Endothelial cell of umbilical vein (primary cell): Measurements from ENCODE around the gene CDC5L. TPM values are rescaled to one million over a fixed set of nuclear protein-coding genes. Genes with fewer than 3 reads are reported as not detected.
A peak's percentile ranks its signal among the peaks of the same experiment; 100 is the strongest.

Experiments used
- BruUV-seq: library from RNA; stranded (reverse); fragments of 400-500 nt; replicated peaks from 2 replicates; lab custom pipeline; 2021; lab: Mats Ljungman, UMichigan
- CTCF ChIA-PET: fragments of 300-600, 350-600 bp; sonication (Branson Sonifier 250); formaldehyde crosslinking; loops from one replicate; lab custom pipeline; 2021; ENCODE audit warnings: antibody characterized with exemption, inconsistent platforms; lab: Charles Lee
- POLR2A ChIA-PET: fragments of 300-600, 350-600 bp; sonication (Branson Sonifier 250); formaldehyde crosslinking; loops from one replicate; lab custom pipeline; 2021; ENCODE audit warnings: antibody characterized with exemption, inconsistent platforms; lab: Charles Lee
- DNase-seq: peaks from one replicate; pipeline ENCODE4 v3.0.0-alpha.2; 2011; ENCODE audit warnings: low read depth, low spot score
- FAIRE-seq: peaks from 2 replicates; lab custom pipeline; 2011; peaks lifted over from hg19 to GRCh38; lab: Jason Lieb, UNC
- H2AFZ ChIP-seq: 2 replicates; pipeline ENCODE4 v1.6.0; 2012; ENCODE audit warnings: low read depth, low read length, control low read depth, inconsistent platforms
- H3K27ac ChIP-seq: 2 replicates; pipeline ENCODE4 v1.5.1; 2011; ENCODE audit warnings: low read depth, mild to moderate bottlenecking, control low read depth, low read length, moderate library complexity; ENCODE audit not compliant: insufficient read depth
- H3K27me3 ChIP-seq, 2 experiments: 2 replicates each; pipeline versions ENCODE4 v1.6.0 to v1.6.1; 2011; ENCODE audit warnings: low read length in 2 of 2, mixed read lengths in 1 of 2; ENCODE audit not compliant: control insufficient read depth in 2 of 2, insufficient read depth in 2 of 2
- H3K36me3 ChIP-seq, 2 experiments: 2 replicates in 1 of 2; 3 replicates in 1 of 2; pipeline ENCODE4 v1.5.1; 2011; ENCODE audit warnings: low read length in 2 of 2, mild to moderate bottlenecking in 1 of 2, moderate library complexity in 1 of 2; ENCODE audit not compliant: control insufficient read depth in 2 of 2, insufficient read depth in 2 of 2; ENCODE audit errors: extremely low read depth in 1 of 2
- H3K4me1 ChIP-seq: 3 replicates; pipeline ENCODE4 v1.5.1; 2011; ENCODE audit warnings: mild to moderate bottlenecking, low read length; ENCODE audit not compliant: control insufficient read depth, insufficient read depth; ENCODE audit errors: extremely low read depth
- H3K4me2 ChIP-seq: 2 replicates; pipeline ENCODE4 v1.6.1; 2011; ENCODE audit warnings: low read length, control low read depth, mixed read lengths; ENCODE audit not compliant: insufficient read depth
- H3K4me3 ChIP-seq, 3 experiments: fragments of 200-600 bp in 1 of 3; sonication (generic), shearing (Covaris generic) in 1 of 3; replicated peaks in 1 of 3; 2 replicates each; pipeline ENCODE4 v1.5.1; 2011 to 2016; ENCODE audit warnings: control low read depth in 3 of 3, low read length in 3 of 3, mild to moderate bottlenecking in 2 of 3, inconsistent platforms in 1 of 3, low read depth in 1 of 3, moderate library complexity in 1 of 3; ENCODE audit not compliant: insufficient read depth in 1 of 3
- H3K79me2 ChIP-seq: 2 replicates; pipeline ENCODE4 v1.6.0; 2012; ENCODE audit warnings: low read length, inconsistent platforms; ENCODE audit not compliant: control insufficient read depth, insufficient read depth
- H3K9ac ChIP-seq: replicated peaks from 2 replicates; pipeline ENCODE3; 2011; ENCODE audit warnings: low read length, control low read depth; ENCODE audit not compliant: insufficient read depth; ENCODE audit errors: extremely low read depth
- H3K9me1 ChIP-seq: replicated peaks from 3 replicates; pipeline ENCODE4 v1.6.0; 2011; ENCODE audit warnings: mild to moderate bottlenecking, low read length; ENCODE audit not compliant: control insufficient read depth, insufficient read depth; ENCODE audit errors: extremely low read depth
- H3K9me3 ChIP-seq: replicated peaks from 2 replicates; pipeline ENCODE4 v1.5.1; 2012; ENCODE audit warnings: low read length, inconsistent platforms; ENCODE audit not compliant: control insufficient read depth, insufficient read depth
- H4K20me1 ChIP-seq: replicated peaks from 2 replicates; pipeline ENCODE3; 2011; ENCODE audit warnings: mild to moderate bottlenecking, low read length; ENCODE audit not compliant: control insufficient read depth, insufficient read depth; ENCODE audit errors: extremely low read depth
- EZH2 ChIP-seq: IDR thresholded peaks from 2 replicates; pipeline ENCODE4 v1.6.1; 2012; ENCODE audit warnings: borderline replicate concordance, low read depth, mild to moderate bottlenecking, moderate library complexity, low read length, inconsistent platforms; ENCODE audit not compliant: severe bottlenecking
- FOS ChIP-seq: IDR thresholded peaks from 2 replicates; pipeline ENCODE4 v1.6.1; 2011; ENCODE audit warnings: mild to moderate bottlenecking, low read length, moderate library complexity, borderline replicate concordance; ENCODE audit not compliant: insufficient read depth
- GATA2 ChIP-seq: IDR thresholded peaks from 2 replicates; pipeline ENCODE4 v1.7.0; 2011; ENCODE audit warnings: low read depth, mild to moderate bottlenecking, moderate library complexity, mixed read lengths, low read length; ENCODE audit not compliant: insufficient read length, insufficient read depth
- JUN ChIP-seq: IDR thresholded peaks from 2 replicates; pipeline ENCODE4 v1.6.1; 2011; ENCODE audit warnings: borderline replicate concordance, low read depth; ENCODE audit not compliant: insufficient read length, insufficient read depth
- MYC ChIP-seq: IDR thresholded peaks from one replicate; pipeline ENCODE4 v1.6.1; 2011; ENCODE audit warnings: mild to moderate bottlenecking, low read depth, low read length
- POLR2A ChIP-seq: IDR thresholded peaks from 2 replicates; pipeline ENCODE4 v1.6.1; 2012; ENCODE audit warnings: low read depth, mild to moderate bottlenecking, control low read depth, low read length
- POLR2AphosphoS5 ChIP-seq: IDR thresholded peaks from 2 replicates; pipeline ENCODE4 v1.6.1; 2012; ENCODE audit warnings: low read depth, mild to moderate bottlenecking, control low read depth, low read length, moderate library complexity; ENCODE audit not compliant: insufficient read depth
- dilution Hi-C: fragments of 300-500 bp; cut with MboI; formaldehyde crosslinking; loops from one replicate; pipeline ENCODE4 v1.15.0; 2019; ENCODE audit warnings: low sequenced_read_pairs; ENCODE audit not compliant: extremely low pct_ligation_motif_present
- intact Hi-C: fragments of 100-400 bp; cut with micrococcal nuclease; formaldehyde crosslinking; loops from one replicate; pipeline ENCODE4 v1.10.0; 2022
- polyA plus RNA-seq, 4 experiments: library from polyadenylated mRNA; depleted of rRNA in 3 of 4; stranded (reverse) in 3 of 4; unstranded in 1 of 4; fragments of >200 nt; gene quantifications; 2 replicates each; pipeline versions ENCODE4 v1.2.1 to v1.2.3, GENCODE V29; 2011 to 2012; ENCODE audit warnings: missing spikeins in 1 of 4
- total RNA-seq: library from RNA; stranded (reverse); gene quantifications from 2 replicates; pipeline ENCODE4 v1.2.3, GENCODE V29; 2021
- TF ChIP-seq, protein P1 (sequence below): IDR thresholded peaks from 2 replicates; pipeline ENCODE4 v1.6.1; 2011; ENCODE audit not compliant: insufficient read depth, insufficient read length
- TF ChIP-seq, protein P2 (sequence below), 2 donors: IDR thresholded peaks; 1 replicate in 1 of 2; 2 replicates in 1 of 2; pipeline ENCODE4 v1.5.1; 2011; ENCODE audit warnings: low read length in 2 of 2, mild to moderate bottlenecking in 2 of 2, moderate library complexity in 2 of 2, control low read depth in 1 of 2, inconsistent platforms in 1 of 2, low read depth in 1 of 2; ENCODE audit not compliant: insufficient read depth in 1 of 2; ENCODE audit errors: extremely low read depth in 1 of 2

The CDC5L gene
- total and polyA plus RNA-seq, 2 donors (not counting 3 experiments of a cell fraction or from before 2014, with no cell fraction given), result 6.9 to 24.6 TPM

DNA sequence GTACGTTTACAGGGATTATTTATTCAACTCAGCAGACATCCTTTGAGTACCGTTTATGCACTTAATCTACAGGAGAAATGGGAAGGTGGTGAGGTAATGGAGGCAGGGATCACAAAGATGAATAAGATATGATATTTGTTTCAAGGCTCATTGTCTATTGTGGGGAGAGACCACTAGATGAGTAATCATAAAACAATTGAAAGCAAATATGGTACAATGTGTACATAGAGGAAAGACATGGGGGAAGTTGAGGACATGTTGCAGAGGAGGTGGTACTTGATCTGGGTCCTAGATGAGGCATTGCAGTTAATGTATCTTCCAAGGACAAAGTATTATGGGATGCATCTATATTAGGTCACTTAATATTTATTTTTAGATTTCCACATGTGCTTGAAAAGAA lies 13.7 kb upstream of the CDC5L start:
- DNase-seq, result peak; percentile 28
- H3K27me3 ChIP-seq, result peaks cover 0 to 16% of the 10 kb centered on the region in 2 experiments

More for the DNA sequence above, 13.7 kb upstream of the CDC5L start:
- no peak overlapping the region for H2AFZ ChIP-seq
- H3K27ac ChIP-seq, result no peak overlapping the region
- ChIA-PET POLR2A (no interaction called here), CTCF (no interaction called here)
- no peak for TF ChIP-seq FOS
- TF ChIP-seq, protein P1, sequence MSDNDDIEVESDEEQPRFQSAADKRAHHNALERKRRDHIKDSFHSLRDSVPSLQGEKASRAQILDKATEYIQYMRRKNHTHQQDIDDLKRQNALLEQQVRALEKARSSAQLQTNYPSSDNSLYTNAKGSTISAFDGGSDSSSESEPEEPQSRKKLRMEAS, result no peak
- no peak for TF ChIP-seq EZH2
- TF ChIP-seq, protein P2, sequence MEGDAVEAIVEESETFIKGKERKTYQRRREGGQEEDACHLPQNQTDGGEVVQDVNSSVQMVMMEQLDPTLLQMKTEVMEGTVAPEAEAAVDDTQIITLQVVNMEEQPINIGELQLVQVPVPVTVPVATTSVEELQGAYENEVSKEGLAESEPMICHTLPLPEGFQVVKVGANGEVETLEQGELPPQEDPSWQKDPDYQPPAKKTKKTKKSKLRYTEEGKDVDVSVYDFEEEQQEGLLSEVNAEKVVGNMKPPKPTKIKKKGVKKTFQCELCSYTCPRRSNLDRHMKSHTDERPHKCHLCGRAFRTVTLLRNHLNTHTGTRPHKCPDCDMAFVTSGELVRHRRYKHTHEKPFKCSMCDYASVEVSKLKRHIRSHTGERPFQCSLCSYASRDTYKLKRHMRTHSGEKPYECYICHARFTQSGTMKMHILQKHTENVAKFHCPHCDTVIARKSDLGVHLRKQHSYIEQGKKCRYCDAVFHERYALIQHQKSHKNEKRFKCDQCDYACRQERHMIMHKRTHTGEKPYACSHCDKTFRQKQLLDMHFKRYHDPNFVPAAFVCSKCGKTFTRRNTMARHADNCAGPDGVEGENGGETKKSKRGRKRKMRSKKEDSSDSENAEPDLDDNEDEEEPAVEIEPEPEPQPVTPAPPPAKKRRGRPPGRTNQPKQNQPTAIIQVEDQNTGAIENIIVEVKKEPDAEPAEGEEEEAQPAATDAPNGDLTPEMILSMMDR (IDR thresholded peaks at IDR 0.05; ENCODE audit: extremely low read depth in 1 of 2, insufficient read depth in 1 of 2, low read depth in 1 of 2, low read length in 2 of 2), result no peak
- no peak for TF ChIP-seq JUN
- no peak for TF ChIP-seq POLR2A
- no peak for TF ChIP-seq MYC
- no peak for TF ChIP-seq POLR2AphosphoS5
- TF ChIP-seq GATA2, result no peak
- dilution Hi-C loops, result no loop called here
- H3K4me3 ChIP-seq, result no peak overlapping the region
- H3K9me1 ChIP-seq, result no peaks in the 10 kb centered on the region
- H3K9me3 ChIP-seq, result no peaks in the 10 kb centered on the region
- H3K36me3 ChIP-seq, result no peaks in the 10 kb centered on the region
- no peak for FAIRE-seq
- H4K20me1 ChIP-seq, result no peaks in the 10 kb centered on the region
- intact Hi-C loops, result no loop called here
- no peak overlapping the region for H3K9ac ChIP-seq
- H3K4me1 ChIP-seq, result peaks cover 7% of the 10 kb centered on the region
- H3K4me2 ChIP-seq, result no peak overlapping the region
- no TSS peak for BruUV-seq
- no peaks in the 10 kb centered on the region for H3K79me2 ChIP-seq
